ENCODE results near the gene CLSTN1.
A peak's percentile ranks its signal among the peaks of the same experiment; 100 is the strongest.

Gene CLSTN1

GRCh38 chr1:9825093-9826074 is 1.6 kb upstream of the CLSTN1 start:
- no peak for TF ChIP-seq PATZ1 (CRISPR knock-in tag; IDR thresholded peaks at IDR 0.05; ENCODE audit: borderline replicate concordance)
- no peak for TF ChIP-seq ISL1 (CRISPR knock-in tag; IDR thresholded peaks at IDR 0.05)
- TF ChIP-seq PPARA (CRISPR knock-in tag; IDR thresholded peaks at IDR 0.05; ENCODE audit: borderline replicate concordance) = no peak
- TF ChIP-seq ZNF8 (CRISPR knock-in tag; IDR thresholded peaks at IDR 0.05) = no peak
- no peak for TF ChIP-seq CREB5 (CRISPR knock-in tag; IDR thresholded peaks at IDR 0.05; ENCODE audit: low read depth)
- TF ChIP-seq TSHZ2 (CRISPR knock-in tag; IDR thresholded peaks at IDR 0.05) = no peak
- TF ChIP-seq TOX (CRISPR knock-in tag; IDR thresholded peaks at IDR 0.05; ENCODE audit: borderline replicate concordance) = no peak
- no peak for TF ChIP-seq ESRRG (CRISPR knock-in tag; IDR thresholded peaks at IDR 0.05)
- TF ChIP-seq GLIS3 (CRISPR knock-in tag; IDR thresholded peaks at IDR 0.05) = no peak
- no peak for TF ChIP-seq TCF4 (CRISPR knock-in tag; IDR thresholded peaks at IDR 0.05; ENCODE audit: borderline replicate concordance)
- TF ChIP-seq ZNF70 (CRISPR knock-in tag; IDR thresholded peaks at IDR 0.05) = no peak
- TF ChIP-seq POU6F1 (CRISPR knock-in tag; IDR thresholded peaks at IDR 0.05; ENCODE audit: borderline replicate concordance, low read depth) = no peak
- TF ChIP-seq CSRNP3 (CRISPR knock-in tag; IDR thresholded peaks at IDR 0.05) = no peak
- no peak for TF ChIP-seq ZNF565 (CRISPR knock-in tag; conservative IDR thresholded peaks at IDR 0.05; ENCODE audit: low read depth)
- no peak for TF ChIP-seq ZFP30 (CRISPR knock-in tag; IDR thresholded peaks at IDR 0.05)
- TF ChIP-seq ZC3H10 (CRISPR knock-in tag; IDR thresholded peaks at IDR 0.05) = no peak
- ATAC-seq = peak; percentile 60

GRCh38 chr1:9824702-9825089 is 931 bp upstream of the CLSTN1 start:
- ATAC-seq = no peak

More at GRCh38 chr1:9824702-9825089, 931 bp upstream of the CLSTN1 start:
- no peak for TF ChIP-seq OSR1 (CRISPR knock-in tag; IDR thresholded peaks at IDR 0.05)
- TF ChIP-seq ISL1 (CRISPR knock-in tag; IDR thresholded peaks at IDR 0.05) = no peak
- no peak for TF ChIP-seq BACH2 (CRISPR knock-in tag; IDR thresholded peaks at IDR 0.05; ENCODE audit: borderline replicate concordance)
- no peak for TF ChIP-seq CREB5 (CRISPR knock-in tag; IDR thresholded peaks at IDR 0.05; ENCODE audit: low read depth)
- no peak for TF ChIP-seq RARB (CRISPR knock-in tag; IDR thresholded peaks at IDR 0.05)
- TF ChIP-seq ZNF70 (CRISPR knock-in tag; IDR thresholded peaks at IDR 0.05) = no peak
- no peak for TF ChIP-seq ZFP3 (CRISPR knock-in tag; IDR thresholded peaks at IDR 0.05)
- no peak for TF ChIP-seq POU6F1 (CRISPR knock-in tag; IDR thresholded peaks at IDR 0.05; ENCODE audit: borderline replicate concordance, low read depth)
- TF ChIP-seq TCF4 (CRISPR knock-in tag; IDR thresholded peaks at IDR 0.05; ENCODE audit: borderline replicate concordance) = no peak
- TF ChIP-seq GLIS3 (CRISPR knock-in tag; IDR thresholded peaks at IDR 0.05) = no peak
- TF ChIP-seq ZNF565 (CRISPR knock-in tag; conservative IDR thresholded peaks at IDR 0.05; ENCODE audit: low read depth) = no peak
- no peak for TF ChIP-seq ZC3H10 (CRISPR knock-in tag; IDR thresholded peaks at IDR 0.05)
- no peak for TF ChIP-seq PPARA (CRISPR knock-in tag; IDR thresholded peaks at IDR 0.05; ENCODE audit: borderline replicate concordance)
- TF ChIP-seq ESRRG (CRISPR knock-in tag; IDR thresholded peaks at IDR 0.05) = no peak
